HG03135 (cell line): ENCODE measurements around the gene UGT1A9.

Experiments used
- ATAC-seq: cut with Tn5 transposase; IDR thresholded peaks from one replicate; pipeline ENCODE4 v1.9.1; 2021; ENCODE audit warnings: mild to moderate bottlenecking, moderate library complexity; ENCODE audit not compliant: unreplicated experiment

The UGT1A9 gene

GRCh38 chr2:233814056-233814835, 142.5 kb downstream of the UGT1A9 start:
- no peak for ATAC-seq

- ATAC-seq = no peak
Measured at GRCh38 chr2:233815861-233816260, 144.2 kb downstream of the UGT1A9 start.

GRCh38 chr2:233816334-233816733, 144.6 kb downstream of the UGT1A9 start:
- no peak for ATAC-seq

- no peak for ATAC-seq
Measured at GRCh38 chr2:233816771-233817170, 145.1 kb downstream of the UGT1A9 start.

GRCh38 chr2:233817361-233817911, 145.7 kb downstream of the UGT1A9 start:
- no peak for ATAC-seq

GRCh38 chr2:233817995-233818638, 146.4 kb downstream of the UGT1A9 start:
- no peak for ATAC-seq

GRCh38 chr2:233818639-233819621, 147.2 kb downstream of the UGT1A9 start:
- ATAC-seq = no peak

GRCh38 chr2:233819884-233820773, 148.4 kb downstream of the UGT1A9 start:
- no peak for ATAC-seq

GRCh38 chr2:233820774-233821105, 149.0 kb downstream of the UGT1A9 start:
- ATAC-seq = no peak

- ATAC-seq = no peak
Measured at GRCh38 chr2:233821196-233821595, 149.5 kb downstream of the UGT1A9 start.

- ATAC-seq = no peak
Measured at GRCh38 chr2:233821709-233822100, 150.0 kb downstream of the UGT1A9 start.

GRCh38 chr2:233822101-233822771, 150.5 kb downstream of the UGT1A9 start:
- ATAC-seq = no peak
